Hepatocyte (in vitro differentiated cells): ENCODE measurements around the gene WWTR1. TPM values are rescaled to one million over a fixed set of nuclear protein-coding genes. Genes with fewer than 3 reads are reported as not detected.

Source experiments
- DNase-seq: peaks from one replicate; pipeline ENCODE4 v3.0.0-alpha.2; 2016; ENCODE audit warnings: low spot score
- H2AFZ ChIP-seq: fragments of 200-600 bp; sonication (generic); 2 replicates; pipeline ENCODE4 v1.6.0; 2016; ENCODE audit warnings: antibody characterized with exemption, mild to moderate bottlenecking
- H3K27ac ChIP-seq: fragments of 200-600 bp; sonication (generic); 2 replicates; pipeline ENCODE4 v1.5.1; 2016; ENCODE audit warnings: mild to moderate bottlenecking
- H3K27me3 ChIP-seq: fragments of 200-600 bp; sonication (generic); 2 replicates; pipeline ENCODE4 v1.6.1; 2016
- H3K36me3 ChIP-seq: fragments of 200-600 bp; sonication (generic); replicated peaks from 2 replicates; pipeline ENCODE4 v1.5.1; 2016; ENCODE audit warnings: low read depth; ENCODE audit not compliant: insufficient read depth
- H3K4me1 ChIP-seq: fragments of 200-600 bp; sonication (generic); 2 replicates; pipeline ENCODE4 v1.5.1; 2016; ENCODE audit warnings: mild to moderate bottlenecking, moderate library complexity; ENCODE audit not compliant: insufficient read depth
- H3K4me2 ChIP-seq: fragments of 200-600 bp; sonication (generic); 2 replicates; pipeline ENCODE4 v1.6.0; 2016
- H3K4me3 ChIP-seq: fragments of 200-600 bp; sonication (generic); 2 replicates; pipeline ENCODE4 v1.5.1; 2016; ENCODE audit warnings: mild to moderate bottlenecking
- H3K79me2 ChIP-seq: fragments of 200-600 bp; sonication (generic); 2 replicates; pipeline ENCODE4 v1.6.0; 2017; ENCODE audit warnings: mild to moderate bottlenecking
- H3K9me2 ChIP-seq: fragments of 200-600 bp; sonication (generic); replicated peaks from 2 replicates; pipeline ENCODE4 v1.6.0; 2017; ENCODE audit warnings: mild to moderate bottlenecking; ENCODE audit not compliant: insufficient read depth
- H3K9me3 ChIP-seq: fragments of 200-600 bp; sonication (generic); 2 replicates; pipeline ENCODE4 v1.5.1; 2016; ENCODE audit warnings: low read depth, mild to moderate bottlenecking
- H4K20me1 ChIP-seq: fragments of 200-600 bp; sonication (generic); 2 replicates; pipeline ENCODE4 v1.6.0; 2016; ENCODE audit warnings: mild to moderate bottlenecking; ENCODE audit not compliant: insufficient read depth, poor library complexity, severe bottlenecking
- EZH2 ChIP-seq: fragments of 200-600 bp; sonication (generic); IDR thresholded peaks from 2 replicates; pipeline ENCODE4 v1.6.1; 2016; ENCODE audit warnings: antibody characterized with exemption, mild to moderate bottlenecking, borderline replicate concordance
- EZH2phosphoT487 ChIP-seq: fragments of 200-600 bp; sonication (generic); IDR thresholded peaks from one replicate; pipeline ENCODE4 v1.6.1; 2018; ENCODE audit warnings: antibody characterized with exemption, mild to moderate bottlenecking, low read depth, moderate library complexity; ENCODE audit not compliant: unreplicated experiment, severe bottlenecking
- WGBS: methylation state at CpG from one replicate; pipeline ENCODE4 v1.1.6; 2016; ENCODE audit warnings: low lambda C conversion rate; ENCODE audit errors: missing lambda C conversion rate; 5-methylcytosine and 5-hydroxymethylcytosine counted together
- polyA plus RNA-seq: library from polyadenylated mRNA; unstranded; fragments of >200 nt; fragmentation: Nextera tagmentation; extraction: Ambion mirVana; gene quantifications from 2 replicates; pipeline ENCODE4 v1.2.1, GENCODE V29; 2016
- total RNA-seq: library from RNA; depleted of rRNA; stranded (reverse); fragments of >200 nt; gene quantifications from 2 replicates; pipeline ENCODE4 v1.2.3, GENCODE V29; 2014
- TF ChIP-seq, protein P1 (sequence below): fragments of 200-600 bp; sonication (generic); IDR thresholded peaks from 2 replicates; pipeline ENCODE4 v1.5.1; 2016; ENCODE audit warnings: antibody characterized with exemption, mild to moderate bottlenecking; ENCODE audit not compliant: poor library complexity

WWTR1 gene
- total and polyA plus RNA-seq, 2 experiments from 2014 or later: 40.5 to 54.7 TPM

DNA sequence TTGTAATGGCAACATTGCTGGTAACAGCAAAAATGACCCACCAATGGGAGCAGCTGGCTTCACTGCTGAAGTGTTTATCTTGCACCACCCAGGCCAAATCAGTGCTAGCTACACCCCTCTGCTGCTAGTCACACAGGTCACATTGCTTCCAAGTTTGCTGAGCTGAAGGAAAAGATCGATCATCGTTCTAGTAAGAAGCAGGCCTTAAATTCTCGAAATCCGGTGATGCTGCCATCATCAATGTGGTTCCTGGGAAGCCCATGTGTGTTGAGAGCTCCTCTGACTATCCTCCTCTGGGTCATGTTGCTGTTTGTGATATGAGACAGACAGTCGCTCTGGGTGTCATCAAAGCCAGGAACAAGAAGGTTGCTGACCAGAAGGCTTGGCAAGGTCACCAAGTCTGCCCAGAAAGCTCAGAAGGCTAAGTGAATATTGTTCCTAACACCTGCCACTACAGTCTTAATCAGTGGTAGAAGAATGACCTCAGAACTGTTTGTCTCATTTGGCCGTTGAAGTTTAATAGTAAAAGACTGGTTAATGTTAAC, 162.2 kb downstream of the WWTR1 start:
- H3K36me3 ChIP-seq: no peaks in the 10 kb centered on the region
- 90% methylated on average over 6 of the region's 6 CpGs for WGBS
- H2AFZ ChIP-seq: no peak overlapping the region
- no peaks in the 10 kb centered on the region for H3K4me1 ChIP-seq
- H4K20me1 ChIP-seq: no peaks in the 10 kb centered on the region
- no peak overlapping the region for H3K4me2 ChIP-seq
- H3K9me3 ChIP-seq: no peaks in the 10 kb centered on the region
- H3K27ac ChIP-seq: no peak overlapping the region
- TF ChIP-seq EZH2 (no peak), EZH2phosphoT487 (no peak)
- TF ChIP-seq, protein P1, sequence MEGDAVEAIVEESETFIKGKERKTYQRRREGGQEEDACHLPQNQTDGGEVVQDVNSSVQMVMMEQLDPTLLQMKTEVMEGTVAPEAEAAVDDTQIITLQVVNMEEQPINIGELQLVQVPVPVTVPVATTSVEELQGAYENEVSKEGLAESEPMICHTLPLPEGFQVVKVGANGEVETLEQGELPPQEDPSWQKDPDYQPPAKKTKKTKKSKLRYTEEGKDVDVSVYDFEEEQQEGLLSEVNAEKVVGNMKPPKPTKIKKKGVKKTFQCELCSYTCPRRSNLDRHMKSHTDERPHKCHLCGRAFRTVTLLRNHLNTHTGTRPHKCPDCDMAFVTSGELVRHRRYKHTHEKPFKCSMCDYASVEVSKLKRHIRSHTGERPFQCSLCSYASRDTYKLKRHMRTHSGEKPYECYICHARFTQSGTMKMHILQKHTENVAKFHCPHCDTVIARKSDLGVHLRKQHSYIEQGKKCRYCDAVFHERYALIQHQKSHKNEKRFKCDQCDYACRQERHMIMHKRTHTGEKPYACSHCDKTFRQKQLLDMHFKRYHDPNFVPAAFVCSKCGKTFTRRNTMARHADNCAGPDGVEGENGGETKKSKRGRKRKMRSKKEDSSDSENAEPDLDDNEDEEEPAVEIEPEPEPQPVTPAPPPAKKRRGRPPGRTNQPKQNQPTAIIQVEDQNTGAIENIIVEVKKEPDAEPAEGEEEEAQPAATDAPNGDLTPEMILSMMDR: no peak
- no peak for DNase-seq
- H3K9me2 ChIP-seq: no peaks in the 10 kb centered on the region
- H3K27me3 ChIP-seq: no peaks in the 10 kb centered on the region
- H3K4me3 ChIP-seq: no peak overlapping the region
- no peaks in the 10 kb centered on the region for H3K79me2 ChIP-seq

DNA sequence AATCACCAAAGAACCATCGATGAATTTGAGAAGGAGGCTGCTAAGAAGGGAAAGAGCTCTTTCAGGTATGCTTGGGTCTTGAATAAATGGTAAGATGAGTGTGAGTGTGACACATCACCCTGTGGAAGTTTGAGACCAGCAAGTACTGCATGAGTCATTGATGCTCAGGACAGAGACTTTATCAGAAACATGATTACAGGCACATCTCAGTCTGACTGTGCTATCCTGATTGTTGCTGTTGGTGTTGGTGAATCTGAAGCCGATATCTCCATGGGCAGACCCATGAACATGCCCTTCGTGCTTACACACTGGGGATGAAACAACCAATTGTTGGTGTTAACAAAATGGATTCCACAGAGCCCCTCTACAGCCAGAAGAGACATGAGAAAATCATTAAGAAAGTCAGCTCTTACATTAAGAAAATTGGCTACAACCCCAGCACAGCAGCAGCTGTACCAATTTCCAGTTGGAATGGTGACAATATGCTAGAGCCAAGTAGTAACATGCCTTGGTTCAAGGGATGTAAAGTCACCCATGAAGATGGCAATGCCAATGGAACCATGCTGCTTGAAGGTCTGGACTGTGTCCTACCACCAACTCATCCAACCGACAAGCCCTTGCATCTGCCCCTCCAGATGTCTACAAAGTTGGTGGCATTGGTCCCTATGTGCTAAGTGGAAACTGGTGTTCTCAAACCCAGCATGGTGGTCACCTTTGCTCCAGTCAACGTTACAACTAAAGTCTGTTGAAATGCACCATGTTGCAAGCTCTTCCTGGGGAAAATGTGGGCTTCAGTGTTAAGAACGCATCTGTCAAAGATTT, 162.9 kb downstream of the WWTR1 start:
- no peak overlapping the region for H3K4me2 ChIP-seq
- TF ChIP-seq, protein P1: no peak
- H3K27ac ChIP-seq: no peak overlapping the region

DNA sequence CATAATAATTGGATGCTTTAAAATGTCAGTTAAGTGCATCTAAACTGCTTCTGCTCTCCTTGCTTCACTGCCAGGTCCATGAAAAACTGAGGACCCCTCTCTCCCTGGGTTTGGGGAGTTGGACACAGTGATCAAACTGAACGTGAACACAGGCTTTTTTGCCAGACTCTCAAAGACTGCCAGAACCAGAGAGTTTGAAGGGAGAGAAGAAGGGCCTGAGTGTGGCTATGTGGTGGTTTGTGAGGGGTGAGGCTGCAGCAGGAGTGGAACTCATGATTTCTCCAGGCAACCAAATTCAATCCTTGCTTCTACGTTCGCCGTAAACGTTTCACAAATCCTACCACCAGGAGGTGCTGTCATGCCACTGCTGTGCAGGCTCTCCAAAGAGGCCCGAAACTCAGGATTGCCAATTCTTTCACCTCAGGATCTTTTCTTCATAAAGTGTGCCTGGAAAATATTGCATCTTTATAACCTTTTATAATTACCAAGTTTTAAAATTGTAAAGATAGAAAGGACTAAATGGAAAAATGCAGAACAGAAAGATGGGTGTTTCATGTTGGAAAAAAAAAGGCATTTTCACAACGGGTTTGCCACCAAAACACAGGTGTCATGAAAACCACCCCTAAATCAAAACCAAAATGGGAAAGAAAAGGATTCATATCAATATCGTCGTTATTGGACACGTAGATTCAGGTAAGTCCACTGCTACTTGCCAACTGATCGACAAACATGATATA, 163.6 kb downstream of the WWTR1 start:
- no peak overlapping the region for H3K4me2 ChIP-seq
- H3K4me3 ChIP-seq: no peak overlapping the region
- no peaks in the 10 kb centered on the region for H3K9me2 ChIP-seq
- no peak overlapping the region for H3K27ac ChIP-seq
- WGBS: 41% methylated on average over 10 of the region's 11 CpGs
- no peaks in the 10 kb centered on the region for H4K20me1 ChIP-seq
- no peak overlapping the region for H2AFZ ChIP-seq
- DNase-seq: peak; percentile 82
- H3K27me3 ChIP-seq: no peaks in the 10 kb centered on the region
- no peaks in the 10 kb centered on the region for H3K79me2 ChIP-seq
- H3K4me1 ChIP-seq: no peaks in the 10 kb centered on the region
- H3K9me3 ChIP-seq: no peaks in the 10 kb centered on the region
- TF ChIP-seq, protein P1: peak; percentile 74
- no peak for TF ChIP-seq EZH2phosphoT487
- H3K36me3 ChIP-seq: no peaks in the 10 kb centered on the region

More for the DNA sequence above, 162.9 kb downstream of the WWTR1 start:
- no peaks in the 10 kb centered on the region for H3K79me2 ChIP-seq
- no peaks in the 10 kb centered on the region for H3K4me1 ChIP-seq
- no peaks in the 10 kb centered on the region for H3K9me3 ChIP-seq
- no peaks in the 10 kb centered on the region for H4K20me1 ChIP-seq
- no peak overlapping the region for H2AFZ ChIP-seq
- H3K36me3 ChIP-seq: no peaks in the 10 kb centered on the region
- H3K27me3 ChIP-seq: no peaks in the 10 kb centered on the region
- 91% methylated on average over 6 of the region's 6 CpGs for WGBS
- no peak overlapping the region for H3K4me3 ChIP-seq
- no peaks in the 10 kb centered on the region for H3K9me2 ChIP-seq
- no peak for DNase-seq
